ENCODE data around the gene TMEM18. TPM values are rescaled to one million over a fixed set of nuclear protein-coding genes. Genes with fewer than 3 reads are reported as not detected.
A peak's percentile ranks its signal among the peaks of the same experiment; 100 is the strongest.
"Not testable (repeated sequence)": the region's sequence is repeated elsewhere in the genome, so short reads cannot be mapped to it uniquely, and the experiment has no call there.

TMEM18 gene
- total and polyA plus RNA-seq, 4 donors, result 17.8 to 26.2 (median 22.0) TPM

DNA sequence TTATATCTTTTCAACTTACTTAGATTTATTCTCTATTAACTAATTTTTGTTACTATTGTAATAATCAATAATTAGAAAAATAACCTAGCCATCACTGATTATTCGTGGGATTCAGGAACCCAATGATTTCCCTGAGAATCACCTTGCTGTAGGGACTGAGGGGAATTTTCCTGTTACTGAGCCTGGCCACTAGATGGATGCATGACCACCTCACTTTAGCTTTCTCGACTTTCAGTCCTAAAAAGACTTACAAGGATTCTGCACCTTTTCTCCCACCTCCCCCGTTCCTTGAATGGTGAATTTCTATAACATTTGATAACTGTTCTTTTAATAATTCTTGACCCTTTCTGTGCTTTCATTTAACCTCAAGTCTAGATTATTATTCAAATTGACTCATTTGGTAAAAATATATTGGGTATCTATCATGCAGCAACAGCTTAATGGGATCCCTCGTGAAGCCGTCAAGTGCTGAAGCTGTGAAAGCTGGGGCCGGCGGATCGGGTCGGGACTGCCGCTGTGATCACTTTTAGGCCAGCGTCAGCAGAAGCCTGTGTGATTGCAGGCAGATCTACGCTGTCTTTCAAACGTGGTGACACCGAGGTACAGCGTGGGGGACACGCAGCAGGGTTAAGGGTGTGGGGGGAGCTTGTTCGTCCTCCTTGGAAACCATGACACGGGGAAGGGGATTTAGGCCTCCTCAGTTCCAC, 38.8 kb upstream of the TMEM18 start:
- no peak overlapping the region for H3K4me3 ChIP-seq (ENCODE audit: low read length in 2 of 2)
- WGBS, 2 donors, result 62 to 65% methylated on average over 18 of the region's 18 CpGs
- intact Hi-C loops (cut with DNase I), result no loop called here
- DNase-seq, result no peak
- H3K9me3 ChIP-seq (ENCODE audit: control insufficient read depth, low read length), result no peaks in the 10 kb centered on the region
- no peak overlapping the region for H3K27ac ChIP-seq (ENCODE audit: low read depth in 1 of 2, low read length in 2 of 2)
- ATAC-seq (ENCODE audit: low FRiP score), result no peak
- no peaks in the 10 kb centered on the region for H3K27me3 ChIP-seq (ENCODE audit: control insufficient read depth in 1 of 2, insufficient read depth in 2 of 2, low read length in 1 of 2)
- H3K36me3 ChIP-seq (ENCODE audit: control insufficient read depth in 1 of 2, insufficient read depth in 2 of 2, low read length in 1 of 2), result no peaks in the 10 kb centered on the region
- no peaks in the 10 kb centered on the region for H3K4me1 ChIP-seq (ENCODE audit: control insufficient read depth in 1 of 2, insufficient read depth in 2 of 2, low read length in 2 of 2)

DNA sequence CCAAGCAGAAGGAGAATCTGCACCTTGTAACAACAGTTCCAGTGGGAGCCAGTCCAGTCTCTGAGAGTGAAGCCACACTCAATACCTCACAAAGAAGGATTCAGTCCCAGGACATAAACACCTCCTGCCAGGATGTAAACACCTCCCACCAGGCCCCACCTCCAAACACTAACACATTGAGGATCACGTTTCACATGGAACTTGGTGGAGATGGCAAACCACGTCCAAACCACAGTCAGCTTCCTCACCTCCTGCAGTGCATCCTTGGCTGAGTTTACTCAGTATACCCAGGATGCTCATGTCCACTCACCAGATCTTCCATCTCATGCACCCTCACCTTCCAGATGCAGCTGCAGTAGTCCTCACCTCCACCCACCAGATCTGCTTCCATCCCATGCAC, 37.8 kb upstream of the TMEM18 start:
- Histone ChIP-seq H3K27ac (ENCODE audit: low read depth in 1 of 2, low read length in 2 of 2) (no peak overlapping the region), H3K36me3 (ENCODE audit: control insufficient read depth in 1 of 2, insufficient read depth in 2 of 2, low read length in 1 of 2) (no peaks in the 10 kb centered on the region), H3K4me1 (ENCODE audit: control insufficient read depth in 1 of 2, insufficient read depth in 2 of 2, low read length in 2 of 2) (no peaks in the 10 kb centered on the region), H3K9me3 (ENCODE audit: control insufficient read depth, low read length) (no peaks in the 10 kb centered on the region), H3K27me3 (ENCODE audit: control insufficient read depth in 1 of 2, insufficient read depth in 2 of 2, low read length in 1 of 2) (no peaks in the 10 kb centered on the region), H3K4me3 (ENCODE audit: low read length in 2 of 2) (no peak overlapping the region)
- DNase-seq (no peak), ATAC-seq (ENCODE audit: low FRiP score) (no peak)
- intact Hi-C loops (cut with DNase I), result no loop called here
- WGBS, 2 donors, result 67 to 74% methylated on average over 2 of the region's 2 CpGs

DNA sequence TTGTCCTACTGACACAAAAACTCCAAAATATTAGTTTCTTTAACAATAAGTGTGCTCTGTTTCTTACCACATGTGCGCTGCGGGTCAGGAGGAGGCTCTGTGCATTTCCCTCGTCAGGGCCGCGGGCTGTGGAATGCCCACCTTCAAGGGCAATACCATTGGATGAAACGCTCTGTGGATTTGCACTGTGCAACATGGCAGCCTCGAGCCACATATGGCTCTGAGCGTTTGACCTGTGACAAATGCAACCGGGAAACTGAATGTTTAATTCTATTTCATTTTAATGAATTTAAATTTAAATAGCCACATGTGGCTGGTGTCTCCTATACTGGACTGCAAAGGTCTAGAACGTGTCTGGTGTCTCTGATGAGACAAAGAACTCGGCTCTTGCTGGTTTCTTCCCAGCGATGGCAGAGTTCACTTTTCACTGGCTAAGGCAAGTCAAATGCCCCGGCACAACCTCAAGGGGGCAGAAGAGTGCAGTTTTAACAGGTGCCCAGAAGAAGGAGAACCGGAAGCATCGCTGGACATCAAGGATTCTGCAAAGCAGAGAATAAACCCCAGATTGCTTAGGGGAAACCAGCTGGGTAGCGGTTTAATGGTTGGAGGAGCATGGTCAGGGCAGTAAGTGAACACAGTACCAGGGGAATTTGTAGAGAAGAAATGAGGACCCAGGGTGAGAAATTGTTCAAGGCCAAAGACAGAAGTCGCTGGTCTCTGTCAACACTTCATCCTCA, 37.0 kb upstream of the TMEM18 start:
- no peaks in the 10 kb centered on the region for H3K4me1 ChIP-seq (ENCODE audit: control insufficient read depth in 1 of 2, insufficient read depth in 2 of 2, low read length in 2 of 2)
- ATAC-seq (ENCODE audit: low FRiP score) (no peak), DNase-seq (peak in 1 of 2 donors; percentile 56)
- WGBS, 2 donors, result 62 to 63% methylated on average over 17 of the region's 17 CpGs
- no peaks in the 10 kb centered on the region for H3K27me3 ChIP-seq (ENCODE audit: control insufficient read depth in 1 of 2, insufficient read depth in 2 of 2, low read length in 1 of 2)
- no peak overlapping the region for H3K4me3 ChIP-seq (ENCODE audit: low read length in 2 of 2)
- intact Hi-C loops (cut with DNase I), result no loop called here
- H3K36me3 ChIP-seq (ENCODE audit: control insufficient read depth in 1 of 2, insufficient read depth in 2 of 2, low read length in 1 of 2), result no peaks in the 10 kb centered on the region
- H3K9me3 ChIP-seq (ENCODE audit: control insufficient read depth, low read length), result no peaks in the 10 kb centered on the region
- H3K27ac ChIP-seq (ENCODE audit: low read depth in 1 of 2, low read length in 2 of 2), result no peak overlapping the region

DNA sequence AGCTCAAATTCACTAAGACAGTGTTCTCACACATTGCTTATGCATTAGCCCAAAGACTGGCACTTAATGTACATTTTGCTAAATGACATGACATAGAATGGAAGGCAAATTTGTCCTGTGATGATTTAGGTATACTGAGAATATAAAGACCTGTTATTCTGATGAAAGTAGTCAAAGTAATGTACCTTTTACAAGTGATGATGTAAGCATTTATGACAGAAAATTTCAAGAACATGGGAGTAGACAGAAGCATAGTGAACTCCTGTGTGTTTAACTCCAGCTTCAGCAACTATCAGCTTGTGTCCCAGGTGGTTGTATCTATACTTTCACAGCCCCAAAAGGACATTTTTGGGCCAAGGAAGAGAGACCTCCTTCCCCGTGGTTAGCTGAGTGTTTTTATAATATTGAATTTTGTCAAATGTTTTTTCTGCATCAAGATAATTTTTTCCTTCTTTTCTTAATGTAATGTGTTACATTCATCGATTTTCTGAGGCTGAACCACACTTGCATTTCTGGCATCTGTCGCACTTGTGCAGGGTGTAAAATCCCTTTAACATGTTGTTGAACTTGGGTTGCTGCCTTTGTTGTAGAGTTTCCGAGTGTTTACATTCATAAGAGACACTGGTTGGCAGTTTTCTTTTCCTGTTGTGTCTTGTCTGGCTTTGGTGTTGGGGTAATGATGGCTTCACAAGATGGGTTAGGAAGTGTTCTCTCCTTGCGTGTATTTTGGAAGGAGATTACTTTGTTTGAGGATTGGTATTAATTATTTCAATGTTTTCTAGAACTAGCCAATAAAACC, 33.9 kb upstream of the TMEM18 start:
- DNase-seq (no peak), ATAC-seq (ENCODE audit: low FRiP score) (no peak)
- intact Hi-C loops (cut with DNase I), result no loop called here
- Histone ChIP-seq H3K36me3 (ENCODE audit: control insufficient read depth in 1 of 2, insufficient read depth in 2 of 2, low read length in 1 of 2) (no peaks in the 10 kb centered on the region), H3K4me1 (ENCODE audit: control insufficient read depth in 1 of 2, insufficient read depth in 2 of 2, low read length in 2 of 2) (no peaks in the 10 kb centered on the region), H3K27me3 (ENCODE audit: control insufficient read depth in 1 of 2, insufficient read depth in 2 of 2, low read length in 1 of 2) (no peaks in the 10 kb centered on the region), H3K4me3 (ENCODE audit: low read length in 2 of 2) (no peak overlapping the region), H3K9me3 (ENCODE audit: control insufficient read depth, low read length) (no peaks in the 10 kb centered on the region), H3K27ac (ENCODE audit: low read depth in 1 of 2, low read length in 2 of 2) (no peak overlapping the region)
- 74 to 78% methylated on average over 5 of the region's 5 CpGs for WGBS, 2 donors

DNA sequence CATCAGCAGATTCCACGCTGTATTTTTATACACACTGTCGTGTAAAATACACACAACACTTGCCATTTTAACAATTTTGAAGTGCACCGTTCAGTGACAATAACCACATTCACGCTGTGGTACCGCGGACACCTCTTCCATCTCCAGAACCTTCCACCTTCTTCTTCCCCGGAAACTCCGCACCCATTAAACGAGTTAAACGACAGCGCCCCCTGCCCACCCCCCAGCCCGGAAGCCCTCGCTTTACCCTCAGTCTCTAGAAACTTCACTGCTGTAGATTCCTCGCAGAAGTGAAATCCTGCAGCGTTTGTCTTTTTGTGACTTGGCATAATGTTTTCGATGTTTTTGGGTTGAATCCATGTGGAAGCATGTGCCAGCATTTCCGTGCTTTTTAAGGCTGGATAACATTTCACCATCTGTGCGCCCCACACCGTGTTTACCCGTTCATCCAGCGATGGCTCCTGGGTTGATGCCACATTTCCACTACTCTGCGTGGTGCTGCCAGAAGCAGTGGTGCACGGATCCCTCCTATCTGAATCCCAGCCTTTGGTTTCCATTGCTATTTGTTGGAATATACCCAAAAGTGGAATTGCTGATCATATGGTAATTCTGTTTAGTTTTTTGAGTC, 32.0 kb upstream of the TMEM18 start:
- ATAC-seq (ENCODE audit: low FRiP score), result peak; percentile 60
- H3K27me3 ChIP-seq (ENCODE audit: control insufficient read depth in 1 of 2, insufficient read depth in 2 of 2, low read length in 1 of 2), result no peaks in the 10 kb centered on the region
- H3K4me3 ChIP-seq (ENCODE audit: low read length in 2 of 2), result peak overlapping the region in 1 of 2 donors; percentile 37
- H3K9me3 ChIP-seq (ENCODE audit: control insufficient read depth, low read length), result no peaks in the 10 kb centered on the region
- H3K4me1 ChIP-seq (ENCODE audit: control insufficient read depth in 1 of 2, insufficient read depth in 2 of 2, low read length in 2 of 2), result no peaks in the 10 kb centered on the region
- WGBS, 2 donors, result 21 to 25% methylated on average over 23 of the region's 23 CpGs
- intact Hi-C loops (cut with DNase I), result no loop called here
- no peak overlapping the region for H3K27ac ChIP-seq (ENCODE audit: low read depth in 1 of 2, low read length in 2 of 2)
- no peak for DNase-seq
- no peaks in the 10 kb centered on the region for H3K36me3 ChIP-seq (ENCODE audit: control insufficient read depth in 1 of 2, insufficient read depth in 2 of 2, low read length in 1 of 2)

DNA sequence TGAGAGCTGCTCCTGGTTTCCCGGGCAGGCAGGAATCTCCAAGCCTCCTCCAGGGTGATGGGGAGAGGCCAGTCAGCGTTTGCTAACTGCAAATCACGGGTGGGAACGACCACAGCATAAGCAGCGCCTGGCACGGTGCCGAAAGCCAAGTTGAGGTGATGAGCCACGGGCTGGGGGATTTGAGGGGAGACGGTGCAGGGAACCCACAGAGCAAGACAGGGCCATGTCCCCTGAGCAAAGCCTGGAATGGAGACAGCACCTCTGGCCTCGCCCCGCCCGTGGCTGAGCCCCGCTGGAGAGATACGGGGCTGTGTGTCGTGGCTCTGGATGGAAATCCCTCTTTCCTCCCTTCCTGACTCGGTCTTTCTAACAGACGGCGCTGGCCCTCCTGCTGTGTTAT, 31.5 kb upstream of the TMEM18 start:
- H3K27me3 ChIP-seq (ENCODE audit: control insufficient read depth in 1 of 2, insufficient read depth in 2 of 2, low read length in 1 of 2), result no peaks in the 10 kb centered on the region
- intact Hi-C loops (cut with DNase I), result no loop called here
- ATAC-seq (ENCODE audit: low FRiP score) (peak; percentile 41), DNase-seq (no peak)
- H3K9me3 ChIP-seq (ENCODE audit: control insufficient read depth, low read length), result no peaks in the 10 kb centered on the region
- no peaks in the 10 kb centered on the region for H3K36me3 ChIP-seq (ENCODE audit: control insufficient read depth in 1 of 2, insufficient read depth in 2 of 2, low read length in 1 of 2)
- 76 to 85% methylated on average over 18 of the region's 18 CpGs for WGBS, 2 donors
- no peak overlapping the region for H3K27ac ChIP-seq (ENCODE audit: low read depth in 1 of 2, low read length in 2 of 2)
- H3K4me3 ChIP-seq (ENCODE audit: low read length in 2 of 2), result no peak overlapping the region
- H3K4me1 ChIP-seq (ENCODE audit: control insufficient read depth in 1 of 2, insufficient read depth in 2 of 2, low read length in 2 of 2), result no peaks in the 10 kb centered on the region

DNA sequence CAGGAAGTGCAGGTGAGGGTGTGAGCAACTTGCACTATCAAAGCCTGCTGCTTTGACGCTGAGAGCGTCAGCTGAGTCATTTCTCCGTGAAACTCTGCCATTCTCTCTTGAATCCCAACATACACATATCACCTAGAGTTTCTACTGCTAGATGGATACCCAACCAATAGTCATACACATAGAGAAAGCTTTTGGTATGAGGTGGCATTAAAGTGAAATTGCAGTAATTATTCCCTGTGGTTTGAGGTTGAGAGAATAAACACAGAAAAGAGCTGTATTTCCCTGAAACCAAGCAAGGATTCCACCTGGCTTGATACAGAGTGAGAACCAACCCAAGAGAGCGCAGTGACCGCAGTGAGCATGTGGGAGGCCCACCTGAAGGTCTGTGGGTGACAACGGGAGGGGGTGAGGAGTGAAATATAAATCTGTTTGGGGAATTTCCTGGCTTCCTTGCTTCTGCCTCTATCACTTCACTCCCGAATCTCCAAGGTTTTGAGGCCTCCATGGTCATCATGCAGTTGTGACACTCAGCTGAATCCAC, 28.8 kb upstream of the TMEM18 start:
- no peak overlapping the region for H3K4me3 ChIP-seq (ENCODE audit: low read length in 2 of 2)
- 90 to 92% methylated on average over 7 of the region's 7 CpGs for WGBS, 2 donors
- DNase-seq (no peak), ATAC-seq (ENCODE audit: low FRiP score) (no peak)
- H3K9me3 ChIP-seq (ENCODE audit: control insufficient read depth, low read length), result no peaks in the 10 kb centered on the region
- H3K36me3 ChIP-seq (ENCODE audit: control insufficient read depth in 1 of 2, insufficient read depth in 2 of 2, low read length in 1 of 2), result no peaks in the 10 kb centered on the region
- H3K27ac ChIP-seq (ENCODE audit: low read depth in 1 of 2, low read length in 2 of 2), result no peak overlapping the region
- H3K4me1 ChIP-seq (ENCODE audit: control insufficient read depth in 1 of 2, insufficient read depth in 2 of 2, low read length in 2 of 2), result no peaks in the 10 kb centered on the region
- intact Hi-C loops (cut with DNase I), result no loop called here
- H3K27me3 ChIP-seq (ENCODE audit: control insufficient read depth in 1 of 2, insufficient read depth in 2 of 2, low read length in 1 of 2), result no peaks in the 10 kb centered on the region

DNA sequence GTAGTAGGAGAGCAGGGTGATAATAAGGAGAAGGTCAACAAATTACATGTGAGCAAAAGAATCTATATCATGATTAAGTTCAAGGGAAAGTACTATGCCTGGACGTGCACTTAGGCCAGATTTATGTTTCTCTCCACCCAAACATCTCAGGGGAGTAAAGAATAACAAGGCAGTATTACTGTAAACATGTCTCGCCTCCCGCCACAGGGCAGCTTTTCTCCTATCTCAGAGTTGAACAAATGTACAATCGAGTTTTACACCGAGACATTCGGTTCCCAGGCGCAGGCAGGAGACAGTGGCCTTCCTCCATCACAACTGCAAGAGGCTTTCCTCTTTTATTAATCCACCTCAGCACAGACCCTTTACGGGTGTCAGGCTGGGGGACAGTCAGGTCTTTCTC, 25.6 kb upstream of the TMEM18 start:
- H3K4me3 ChIP-seq (ENCODE audit: low read length in 2 of 2); H3K9me3 ChIP-seq (ENCODE audit: control insufficient read depth, low read length); DNase-seq; H3K36me3 ChIP-seq (ENCODE audit: control insufficient read depth in 1 of 2, insufficient read depth in 2 of 2, low read length in 1 of 2); H3K27me3 ChIP-seq (ENCODE audit: control insufficient read depth in 1 of 2, insufficient read depth in 2 of 2, low read length in 1 of 2); ATAC-seq (ENCODE audit: low FRiP score); H3K4me1 ChIP-seq (ENCODE audit: control insufficient read depth in 1 of 2, insufficient read depth in 2 of 2, low read length in 2 of 2); H3K27ac ChIP-seq (ENCODE audit: low read depth in 1 of 2, low read length in 2 of 2); intact Hi-C loops (cut with DNase I): not testable (repeated sequence)
- 54 to 55% methylated on average over 8 of the region's 8 CpGs for WGBS, 2 donors

Measured in aorta (tissue), 5 donors.